ENCODE results near the gene AP4E1. TPM values are rescaled to one million over a fixed set of nuclear protein-coding genes. Genes with fewer than 3 reads are reported as not detected.

The AP4E1 gene
- total and polyA plus RNA-seq, 8 donors: 8.9 to 11.6 (median 9.3) TPM

GRCh38 chr15:50959717-50960116 lies 51.2 kb downstream of the AP4E1 start:
- Histone ChIP-seq H3K27me3 (no peaks in the 10 kb centered on the region), H3K9me3 (peaks cover 0 to 37% of the 10 kb centered on the region in 2 donors), H3K4me1 (no peaks in the 10 kb centered on the region), H3K36me3 (peaks cover 0 to 64% of the 10 kb centered on the region in 2 donors), H3K27ac (no peak overlapping the region), H3K4me3 (no peak overlapping the region)
- DNase-seq (no peak), ATAC-seq (no peak)
- intact Hi-C loops (cut with DNase I): no loop called here
- no peak for TF ChIP-seq CTCF (IDR thresholded peaks at IDR 0.05)

GRCh38 chr15:50964075-50964474 lies 55.6 kb downstream of the AP4E1 start:
- H3K36me3 ChIP-seq: peaks cover 0 to 47% of the 10 kb centered on the region in 2 donors
- intact Hi-C loops (cut with DNase I): no loop called here
- no peaks in the 10 kb centered on the region for H3K27me3 ChIP-seq
- H3K27ac ChIP-seq: no peak overlapping the region
- TF ChIP-seq CTCF (IDR thresholded peaks at IDR 0.05): no peak
- peaks cover 0 to 52% of the 10 kb centered on the region in 2 donors for H3K9me3 ChIP-seq
- no peak overlapping the region for H3K4me3 ChIP-seq
- no peaks in the 10 kb centered on the region for H3K4me1 ChIP-seq
- DNase-seq: no peak
- no peak for ATAC-seq

- DNase-seq (no peak), ATAC-seq (no peak)
- H3K36me3 ChIP-seq: peaks cover 0 to 74% of the 10 kb centered on the region in 2 donors
Observed at GRCh38 chr15:50968353-50968752, 59.9 kb downstream of the AP4E1 start.

GRCh38 chr15:50970524-50970923 lies 62.0 kb downstream of the AP4E1 start:
- H3K36me3 ChIP-seq: peaks cover 0 to 86% of the 10 kb centered on the region in 2 donors
- H3K27ac ChIP-seq: no peak overlapping the region
- DNase-seq (no peak), ATAC-seq (no peak)
- no peak overlapping the region for H3K4me3 ChIP-seq
- no peaks in the 10 kb centered on the region for H3K27me3 ChIP-seq
- intact Hi-C loops (cut with DNase I): loop anchor here in 1 of 2 donors (10.0 kb wide), 1 partner anchor 84 kb away; no protein-coding TSS in a partner anchor
- no peak for TF ChIP-seq CTCF (IDR thresholded peaks at IDR 0.05)
- H3K9me3 ChIP-seq: peaks cover 0 to 38% of the 10 kb centered on the region in 2 donors
- no peaks in the 10 kb centered on the region for H3K4me1 ChIP-seq

More at GRCh38 chr15:50968353-50968752, 59.9 kb downstream of the AP4E1 start:
- Histone ChIP-seq H3K27ac (no peak overlapping the region), H3K27me3 (no peaks in the 10 kb centered on the region), H3K4me3 (no peak overlapping the region), H3K9me3 (peaks cover 0 to 58% of the 10 kb centered on the region in 2 donors), H3K4me1 (no peaks in the 10 kb centered on the region)
- intact Hi-C loops (cut with DNase I): no loop called here
- no peak for TF ChIP-seq CTCF (IDR thresholded peaks at IDR 0.05)

GRCh38 chr15:50971115-50971514 lies 62.6 kb downstream of the AP4E1 start:
- H3K4me1 ChIP-seq: no peaks in the 10 kb centered on the region
- DNase-seq: no peak
- H3K4me3 ChIP-seq: no peak overlapping the region
- H3K9me3 ChIP-seq: peaks cover 0 to 33% of the 10 kb centered on the region in 2 donors
- no peak overlapping the region for H3K27ac ChIP-seq
- intact Hi-C loops (cut with DNase I): loop anchor here in 1 of 2 donors (10.0 kb wide), 1 partner anchor 84 kb away; no protein-coding TSS in a partner anchor
- H3K27me3 ChIP-seq: no peaks in the 10 kb centered on the region
- no peak for TF ChIP-seq CTCF (IDR thresholded peaks at IDR 0.05)
- peaks cover 0 to 89% of the 10 kb centered on the region in 2 donors for H3K36me3 ChIP-seq
- no peak for ATAC-seq
